ENCODE measurements around the gene EP400.
"Not testable (repeated sequence)": the region's sequence is repeated elsewhere in the genome, so short reads cannot be mapped to it uniquely, and the experiment has no call there.

The EP400 gene

DNA sequence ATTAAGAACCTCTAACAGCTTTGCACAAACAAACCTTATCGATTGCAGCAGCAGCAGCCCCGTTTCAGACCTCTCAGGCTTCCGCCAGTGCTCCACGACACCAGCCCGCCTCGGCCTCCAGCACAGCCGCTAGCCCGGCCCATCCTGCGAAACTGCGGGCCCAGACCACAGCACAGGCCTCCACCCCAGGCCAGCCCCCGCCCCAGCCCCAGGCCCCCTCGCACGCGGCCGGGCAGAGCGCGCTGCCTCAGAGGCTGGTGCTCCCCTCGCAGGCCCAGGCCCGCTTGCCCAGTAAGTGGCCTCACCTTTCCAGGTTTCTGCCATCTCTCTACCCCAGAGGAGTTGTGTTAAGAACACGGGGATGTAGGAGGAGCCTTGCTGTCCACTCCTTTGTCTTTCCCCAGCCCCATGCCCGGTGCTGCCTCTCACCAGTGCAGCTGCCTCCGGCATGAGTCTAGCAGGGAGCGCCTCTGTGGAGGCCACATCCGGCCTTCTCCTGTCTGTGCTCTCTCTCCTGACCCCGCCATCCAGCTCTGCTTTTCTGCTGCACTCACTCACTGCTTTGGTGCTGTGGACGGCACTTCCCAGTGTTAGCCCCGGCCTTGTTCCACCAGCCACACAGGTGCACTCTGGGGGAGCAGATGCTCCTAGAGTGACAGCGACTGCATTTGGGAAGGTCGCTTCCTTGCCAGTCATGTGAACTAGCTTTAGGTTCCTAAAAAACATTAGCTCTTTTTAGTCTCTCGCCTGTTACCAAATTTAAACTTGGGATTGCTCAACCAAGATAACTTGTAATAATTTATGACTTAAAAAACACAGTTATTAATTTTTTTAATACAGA, 71.5 kb downstream of the EP400 start:
- DNase-seq = no peak

GRCh38 chr12:132021965-132022364, 72.2 kb downstream of the EP400 start:
- no peak for DNase-seq

- DNase-seq = no peak
Measured at GRCh38 chr12:132023658-132024057, 73.9 kb downstream of the EP400 start.

DNA sequence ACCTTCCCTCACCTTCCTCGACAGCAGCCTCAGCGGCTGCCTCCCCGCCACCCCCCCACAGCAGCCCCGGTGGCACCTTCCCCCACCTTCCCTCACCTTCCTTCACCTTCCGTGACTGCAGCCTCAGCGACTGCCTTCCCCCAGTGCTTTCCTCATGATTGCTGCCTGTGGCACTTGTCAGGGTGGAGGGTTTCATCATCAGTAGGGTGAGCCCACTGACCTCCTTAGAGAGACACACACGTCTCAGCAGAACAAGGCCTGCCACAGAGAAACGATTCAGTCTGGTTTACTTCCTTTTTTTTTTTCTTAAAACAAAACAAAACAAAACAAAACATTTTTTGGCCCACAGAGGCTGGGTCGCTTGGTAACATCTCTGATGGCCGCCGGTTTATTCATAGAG, 75.0 kb downstream of the EP400 start:
- no peak for DNase-seq

DNA sequence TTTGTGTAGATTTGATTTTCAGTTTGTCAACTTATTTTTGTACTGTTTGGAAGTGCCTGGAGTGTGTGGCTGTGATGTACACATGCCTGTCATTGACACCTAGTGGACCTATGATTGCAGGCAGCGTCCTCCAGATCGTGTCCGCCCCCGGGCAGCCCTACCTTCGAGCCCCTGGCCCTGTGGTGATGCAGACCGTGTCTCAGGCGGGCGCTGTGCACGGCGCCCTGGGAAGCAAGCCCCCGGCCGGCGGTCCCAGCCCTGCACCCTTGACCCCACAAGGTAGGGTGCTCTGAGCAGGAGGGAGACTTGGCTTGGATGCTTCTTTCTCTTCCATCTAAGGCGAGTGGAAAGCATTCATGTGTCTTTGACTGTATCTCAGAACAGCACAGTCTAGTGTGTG, 75.8 kb downstream of the EP400 start:
- DNase-seq = no peak

GRCh38 chr12:132026061-132026795, 76.5 kb downstream of the EP400 start:
- DNase-seq = no peak

GRCh38 chr12:132026796-132027500, 77.2 kb downstream of the EP400 start:
- DNase-seq = no peak

DNA sequence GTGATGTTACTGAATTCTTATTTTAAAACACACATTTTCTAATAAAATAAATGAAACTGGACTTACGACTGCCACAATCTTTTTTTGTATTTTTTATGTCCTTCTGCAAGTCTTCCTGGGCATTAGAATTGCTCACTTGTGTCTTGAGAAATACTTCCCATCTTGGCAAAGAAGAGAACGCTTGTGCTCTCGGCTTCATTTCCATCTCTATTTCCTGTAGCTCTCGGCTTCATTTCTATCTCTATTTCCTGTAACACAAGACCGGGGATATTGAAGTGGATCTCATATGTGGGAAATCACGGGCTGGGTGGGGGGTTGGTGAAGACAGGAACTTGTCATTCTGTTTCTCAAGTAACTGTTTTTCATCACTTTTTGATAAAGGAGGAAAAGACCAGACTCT, 77.9 kb downstream of the EP400 start:
- no peak for DNase-seq

DNA sequence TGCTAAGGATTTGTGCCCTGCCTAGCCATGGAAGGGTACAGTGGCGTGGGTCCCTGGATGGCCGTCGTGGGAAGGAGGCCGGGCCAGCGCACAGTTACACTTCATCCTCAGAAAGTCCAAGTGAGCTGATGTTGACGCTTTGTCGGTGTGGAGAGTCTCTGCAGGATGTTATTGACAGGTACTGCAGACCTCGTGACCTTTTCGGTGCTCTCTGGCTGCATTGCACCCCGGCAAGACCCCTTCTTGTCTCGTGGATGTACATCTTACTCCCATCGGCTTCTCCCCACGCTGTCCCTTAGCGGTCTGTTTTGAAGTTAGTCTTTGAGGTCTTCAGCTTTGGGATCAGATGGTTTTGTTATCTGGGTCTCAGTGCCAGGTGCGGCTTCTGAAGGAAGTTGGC, 78.4 kb downstream of the EP400 start:
- DNase-seq = no peak

DNA sequence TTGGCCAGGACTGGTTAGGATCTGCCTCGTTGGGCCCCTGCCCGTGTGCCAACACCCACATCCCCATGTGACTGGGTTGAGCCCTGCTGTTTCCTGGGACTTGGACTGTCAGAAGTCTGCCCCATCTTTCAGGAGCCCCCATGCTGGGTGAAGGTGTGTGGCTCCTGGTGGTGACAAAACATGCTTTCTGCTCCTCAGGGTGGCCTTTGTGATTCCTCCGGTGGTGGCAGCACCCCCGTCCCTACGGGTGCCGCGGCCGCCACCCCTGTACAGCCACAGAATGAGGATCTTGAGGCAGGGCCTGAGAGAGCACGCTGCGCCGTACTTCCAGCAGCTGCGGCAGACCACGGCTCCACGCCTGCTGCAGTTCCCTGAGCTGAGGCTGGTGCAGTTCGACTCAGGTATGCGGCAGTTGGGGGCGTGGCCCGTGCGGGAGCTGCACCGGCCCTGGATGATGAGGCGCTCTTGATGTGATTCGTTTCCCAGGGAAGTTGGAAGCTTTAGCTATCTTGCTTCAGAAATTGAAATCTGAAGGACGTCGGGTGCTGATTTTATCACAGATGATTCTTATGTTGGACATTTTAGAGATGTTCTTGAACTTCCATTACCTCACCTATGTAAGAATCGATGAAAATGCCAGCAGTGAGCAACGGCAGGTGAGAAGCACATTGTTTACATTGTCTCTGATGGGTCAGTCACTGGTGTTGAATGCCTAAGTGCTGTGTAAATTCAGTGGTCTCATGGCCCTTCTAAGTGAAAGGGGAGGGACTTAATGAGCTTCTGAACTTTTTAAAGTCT, 80.0 kb downstream of the EP400 start:
- DNase-seq = no peak

- no peak for DNase-seq
Measured at GRCh38 chr12:132030367-132031038, 80.8 kb downstream of the EP400 start.

GRCh38 chr12:132033627-132034026, 83.9 kb downstream of the EP400 start:
- no peak for DNase-seq

GRCh38 chr12:132036063-132036683, 86.4 kb downstream of the EP400 start:
- no peak for DNase-seq

DNA sequence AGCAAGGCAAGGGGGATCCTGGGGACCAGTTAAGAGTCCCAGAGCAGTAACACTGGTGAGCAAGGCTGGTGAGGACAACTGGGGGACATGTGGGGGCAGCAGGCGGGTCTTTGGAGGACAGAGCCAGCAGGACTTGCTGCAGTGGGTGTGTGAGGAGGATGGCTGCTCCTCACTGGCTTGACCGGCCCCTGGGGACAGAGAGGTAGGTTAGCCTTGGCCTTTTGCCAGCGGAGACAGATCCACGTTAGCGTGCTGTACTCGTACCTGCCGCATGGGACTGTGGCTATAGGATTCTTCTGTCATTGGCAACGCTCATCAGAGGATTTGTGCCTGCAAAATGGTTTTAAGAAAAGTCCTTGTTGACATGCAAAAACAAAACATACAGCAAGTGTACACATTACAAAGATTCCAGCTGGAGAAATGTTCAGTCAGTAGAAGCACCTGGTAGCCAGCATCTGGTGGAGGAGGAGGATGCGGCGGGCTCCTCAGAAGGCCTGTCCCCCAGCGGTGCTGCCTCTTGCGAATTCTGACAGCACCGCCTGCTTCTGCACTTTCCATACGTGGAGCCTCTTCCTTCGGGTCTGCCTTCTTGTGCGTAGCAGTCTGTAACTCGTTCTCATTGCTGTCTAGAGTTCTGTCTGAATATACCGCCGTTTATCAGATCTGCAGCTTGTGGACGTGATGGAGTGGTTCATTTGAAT, 91.3 kb downstream of the EP400 start:
- DNase-seq = no peak

- DNase-seq = no peak
Measured at GRCh38 chr12:132043216-132043615, 93.5 kb downstream of the EP400 start.

- DNase-seq = no peak
Measured at GRCh38 chr12:132043770-132044467, 94.2 kb downstream of the EP400 start.

- no peak for DNase-seq
Measured at GRCh38 chr12:132044661-132045412, 95.1 kb downstream of the EP400 start.

DNA sequence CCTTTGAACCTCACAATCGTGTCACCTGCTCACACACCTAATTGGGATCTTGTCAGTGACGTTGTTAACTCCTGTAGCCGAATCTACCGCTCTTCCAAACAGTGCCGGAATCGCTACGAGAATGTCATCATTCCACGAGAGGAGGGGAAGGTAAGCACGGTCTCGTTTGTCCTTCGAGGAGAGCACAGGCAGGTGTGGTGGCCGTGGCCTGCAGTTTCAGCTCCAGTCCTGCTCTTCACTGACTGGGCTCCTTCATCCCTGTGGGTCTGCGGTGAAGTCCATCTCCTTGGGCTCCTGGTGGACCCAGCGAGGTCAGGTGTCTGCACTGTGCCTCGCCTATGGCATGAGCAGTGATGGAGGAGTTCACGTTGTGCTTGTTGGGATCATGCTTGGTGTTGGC, 96.0 kb downstream of the EP400 start:
- no peak for DNase-seq

DNA sequence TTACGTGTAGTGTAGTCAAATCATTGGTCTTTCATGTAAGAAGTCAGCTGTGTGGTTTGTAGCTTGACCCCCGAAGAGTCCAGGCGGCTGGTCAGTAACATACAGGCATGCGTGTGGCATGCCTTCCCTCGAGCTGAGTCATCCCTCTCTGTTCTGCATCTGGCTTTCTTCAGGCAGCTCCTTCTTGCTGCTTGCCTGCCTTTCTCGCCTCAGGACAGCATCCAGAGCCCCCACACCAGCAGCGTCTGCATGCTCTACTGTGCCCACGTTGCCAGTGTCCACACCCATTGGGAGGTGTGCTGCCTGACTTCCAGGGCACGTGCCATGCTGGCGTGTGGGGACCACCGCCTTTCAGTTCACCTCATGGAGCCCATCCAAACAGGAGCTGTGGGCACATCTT, 96.8 kb downstream of the EP400 start:
- no peak for DNase-seq

DNA sequence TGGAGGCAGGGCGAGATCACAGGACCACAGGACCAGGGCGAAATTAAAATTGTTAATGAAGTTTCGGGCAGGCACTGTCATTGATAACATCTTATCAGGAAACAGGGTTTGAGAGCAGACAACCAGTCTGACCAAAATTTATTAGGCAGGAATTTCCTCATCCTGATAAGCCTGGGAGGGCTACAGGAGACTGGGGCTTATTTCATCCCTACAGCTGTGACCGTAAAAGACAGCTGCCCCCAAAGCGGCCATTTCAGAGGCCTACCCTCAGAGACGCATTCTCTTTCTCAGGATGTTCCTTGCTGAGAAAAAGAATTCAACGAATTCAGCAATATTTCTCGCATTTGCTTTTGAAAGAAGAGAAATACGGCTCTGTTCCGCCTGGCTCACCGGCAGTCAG, 97.9 kb downstream of the EP400 start:
- not testable (repeated sequence) for DNase-seq
